Measurements from ENCODE around the gene LMBRD2.

LMBRD2 gene

DNA sequence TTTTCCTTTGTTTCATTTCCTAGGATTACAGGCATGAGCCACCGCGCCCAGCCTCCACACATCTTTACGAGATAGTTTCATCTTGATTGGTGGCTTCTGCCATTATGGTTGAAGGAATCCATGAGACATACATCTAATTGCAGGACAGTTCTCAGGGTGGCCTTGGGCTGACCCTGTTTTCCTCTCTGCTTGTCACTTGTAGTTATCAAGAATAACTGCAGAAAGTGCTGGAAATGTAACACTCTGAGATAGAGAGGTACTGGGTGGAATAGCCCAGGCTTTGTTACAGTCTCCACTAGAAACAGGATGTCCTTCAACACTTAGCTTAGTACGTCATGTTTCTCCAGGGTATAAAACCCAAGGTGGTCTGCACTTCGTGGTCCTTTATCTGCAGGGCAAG is 95.7 kb downstream of the LMBRD2 start:
- Histone ChIP-seq H3K9me3 (ENCODE audit: control insufficient read depth, low read length) (no peaks in the 10 kb centered on the region), H3K4me3 (ENCODE audit: insufficient read depth, low read depth, low read length) (no peak overlapping the region), H3K4me1 (ENCODE audit: control insufficient read depth, insufficient read depth, low read length) (no peaks in the 10 kb centered on the region), H3K36me3 (ENCODE audit: control insufficient read depth, insufficient read depth, low read length) (no peaks in the 10 kb centered on the region), H3K27me3 (ENCODE audit: control insufficient read depth, insufficient read depth, low read length, poor library complexity, severe bottlenecking) (no peaks in the 10 kb centered on the region), H3K27ac (ENCODE audit: insufficient read depth, low read depth, low read length, poor library complexity, severe bottlenecking) (no peak overlapping the region)
- WGBS, 2 experiments: 93 to 95% methylated on average over 5 of the region's 5 CpGs

DNA sequence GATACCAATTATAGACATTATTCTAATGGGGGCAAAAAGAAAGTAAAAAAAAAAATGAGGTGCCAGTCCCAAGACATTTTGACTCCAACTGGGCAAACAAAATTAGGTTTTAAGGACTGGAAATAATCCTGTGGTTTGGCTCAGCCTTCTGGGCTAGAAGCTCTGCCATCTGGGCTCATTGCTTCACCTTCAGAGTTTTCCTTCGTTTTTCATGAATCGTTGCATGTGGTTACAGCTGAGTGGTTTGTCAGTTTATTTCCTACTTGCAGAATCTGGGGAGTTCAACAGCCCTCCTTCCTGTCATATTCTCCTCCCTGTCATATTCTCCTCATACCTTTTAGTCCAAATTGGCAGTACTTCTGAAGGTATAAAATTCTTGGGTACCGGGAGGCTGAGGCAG is 97.0 kb downstream of the LMBRD2 start:
- no peaks in the 10 kb centered on the region for H3K9me3 ChIP-seq (ENCODE audit: control insufficient read depth, low read length)
- WGBS, 2 experiments: 93 to 95% methylated on average over 3 of the region's 3 CpGs
- H3K4me1 ChIP-seq (ENCODE audit: control insufficient read depth, insufficient read depth, low read length): no peaks in the 10 kb centered on the region
- H3K27ac ChIP-seq (ENCODE audit: insufficient read depth, low read depth, low read length, poor library complexity, severe bottlenecking): no peak overlapping the region
- no peaks in the 10 kb centered on the region for H3K27me3 ChIP-seq (ENCODE audit: control insufficient read depth, insufficient read depth, low read length, poor library complexity, severe bottlenecking)
- no peak overlapping the region for H3K4me3 ChIP-seq (ENCODE audit: insufficient read depth, low read depth, low read length)
- H3K36me3 ChIP-seq (ENCODE audit: control insufficient read depth, insufficient read depth, low read length): no peaks in the 10 kb centered on the region

DNA sequence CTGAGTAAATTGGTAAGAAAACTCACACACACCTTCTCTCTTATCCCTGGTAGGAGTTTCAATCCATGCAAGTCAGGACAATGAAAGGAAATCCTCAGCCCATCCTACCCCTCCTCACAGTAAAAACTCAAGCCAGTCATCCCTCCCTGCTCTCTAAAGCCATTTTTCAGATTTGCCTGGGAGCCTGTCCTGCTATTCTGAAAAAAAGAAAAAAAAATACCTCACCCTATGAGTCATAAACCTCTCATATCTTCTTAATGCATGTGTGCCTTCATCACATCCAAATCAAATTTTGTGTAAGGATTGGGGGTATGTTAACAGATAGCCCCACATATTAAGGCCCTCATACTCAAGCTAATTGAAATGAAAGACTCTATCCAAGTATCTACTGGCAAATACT is 99.1 kb downstream of the LMBRD2 start:
- no peaks in the 10 kb centered on the region for H3K9me3 ChIP-seq (ENCODE audit: control insufficient read depth, low read length)
- no peaks in the 10 kb centered on the region for H3K36me3 ChIP-seq (ENCODE audit: control insufficient read depth, insufficient read depth, low read length)
- no peak overlapping the region for H3K4me3 ChIP-seq (ENCODE audit: insufficient read depth, low read depth, low read length)
- no peaks in the 10 kb centered on the region for H3K27me3 ChIP-seq (ENCODE audit: control insufficient read depth, insufficient read depth, low read length, poor library complexity, severe bottlenecking)
- no peaks in the 10 kb centered on the region for H3K4me1 ChIP-seq (ENCODE audit: control insufficient read depth, insufficient read depth, low read length)
- no peak overlapping the region for H3K27ac ChIP-seq (ENCODE audit: insufficient read depth, low read depth, low read length, poor library complexity, severe bottlenecking)

DNA sequence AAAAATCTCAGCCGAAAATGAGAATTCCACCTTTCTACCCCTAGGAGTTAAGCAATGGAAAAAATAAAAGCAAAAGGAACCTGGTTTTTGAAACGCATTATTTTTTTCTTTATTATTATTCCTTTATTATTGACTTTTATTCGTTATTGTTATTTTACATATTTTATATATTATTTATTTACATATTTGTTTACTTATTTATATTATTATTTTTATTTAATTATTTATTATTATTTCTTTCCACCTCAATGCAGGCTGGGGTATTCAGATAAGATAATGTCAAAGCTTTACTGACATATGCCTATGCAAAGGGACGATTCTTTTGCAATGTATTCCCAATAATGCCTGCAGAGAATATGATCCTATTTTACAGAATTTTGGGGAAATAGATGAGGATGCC is 101.7 kb downstream of the LMBRD2 start:
- WGBS, 2 experiments: 93 to 94% methylated on average over 1 to 2 of the region's 4 CpGs
- no peak overlapping the region for H3K27ac ChIP-seq (ENCODE audit: insufficient read depth, low read depth, low read length, poor library complexity, severe bottlenecking)
- no peak overlapping the region for H3K4me3 ChIP-seq (ENCODE audit: insufficient read depth, low read depth, low read length)
- no peaks in the 10 kb centered on the region for H3K27me3 ChIP-seq (ENCODE audit: control insufficient read depth, insufficient read depth, low read length, poor library complexity, severe bottlenecking)
- H3K9me3 ChIP-seq (ENCODE audit: control insufficient read depth, low read length): no peaks in the 10 kb centered on the region
- no peaks in the 10 kb centered on the region for H3K36me3 ChIP-seq (ENCODE audit: control insufficient read depth, insufficient read depth, low read length)
- no peaks in the 10 kb centered on the region for H3K4me1 ChIP-seq (ENCODE audit: control insufficient read depth, insufficient read depth, low read length)

All from ectodermal cell (in vitro differentiated cells).